ENCODE data around the gene MTMR3.

MTMR3 gene

DNA sequence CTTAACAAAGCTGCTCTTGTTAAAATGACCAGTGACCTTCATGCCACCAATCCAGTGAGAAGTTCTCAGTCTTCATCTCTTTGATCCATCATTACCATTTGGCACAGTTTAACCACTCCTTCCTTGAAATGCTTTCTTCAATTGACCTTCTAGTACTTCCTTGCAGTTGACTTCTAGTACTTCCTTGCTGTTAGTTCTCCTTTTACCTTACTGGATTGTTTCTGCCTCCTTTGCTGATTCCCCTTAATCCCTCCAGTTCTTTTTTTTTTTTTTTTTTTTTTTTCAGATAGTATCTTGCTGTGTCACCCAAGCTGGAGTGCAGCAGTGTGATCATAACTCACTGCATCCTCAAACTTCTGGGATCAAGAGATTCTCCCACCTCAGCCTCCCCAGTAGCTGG lies 131.3 kb downstream of the MTMR3 start:
- H3K4me3 ChIP-seq, result no peak overlapping the region
- DNase-seq (ENCODE audit: low spot score in 2 of 2), result no peak
- H3K4me1 ChIP-seq, result peaks cover 9% of the 10 kb centered on the region
- peaks cover 33% of the 10 kb centered on the region for H3K36me3 ChIP-seq (replicated peaks)
- in situ Hi-C loops (cut with MboI; ENCODE audit: low sequenced_read_pairs), result no loop called here
- H3K9me3 ChIP-seq, result no peaks in the 10 kb centered on the region
- H3K27me3 ChIP-seq (ENCODE audit: low read depth), result no peaks in the 10 kb centered on the region

GRCh38 chr22:30015229-30015797 lies 132.3 kb downstream of the MTMR3 start:
- DNase-seq (ENCODE audit: low spot score in 2 of 2), result no peak
- no peak overlapping the region for H3K4me3 ChIP-seq
- H3K9me3 ChIP-seq, result no peaks in the 10 kb centered on the region
- in situ Hi-C loops (cut with MboI; ENCODE audit: low sequenced_read_pairs), result no loop called here
- H3K36me3 ChIP-seq (replicated peaks), result peaks cover 44% of the 10 kb centered on the region
- H3K27me3 ChIP-seq (ENCODE audit: low read depth), result no peaks in the 10 kb centered on the region
- 0 out of 2 replicates have a peak, but pooled peaks cover under 1% of the 10 kb centered on the region for H3K4me1 ChIP-seq

DNA sequence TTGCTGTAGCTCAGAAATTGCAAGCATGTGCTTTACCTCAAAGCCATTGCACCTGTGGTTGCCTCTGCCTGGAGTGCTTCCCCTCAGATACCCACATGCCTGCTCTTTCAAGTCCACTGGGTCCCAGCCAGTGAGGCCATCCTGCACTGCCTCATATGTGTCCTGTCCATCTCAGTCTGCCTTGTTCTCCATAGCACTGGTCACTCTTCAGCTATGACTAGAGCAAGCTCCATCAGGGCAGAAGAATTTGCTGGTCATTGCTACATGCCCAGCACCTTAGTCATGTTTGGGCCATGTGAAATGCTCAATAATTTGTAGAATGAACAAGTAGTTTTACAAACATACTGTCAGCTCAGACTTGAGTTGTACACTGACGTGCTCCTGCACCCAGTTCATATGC lies 132.9 kb downstream of the MTMR3 start:
- H3K36me3 ChIP-seq (replicated peaks), result peaks cover 46% of the 10 kb centered on the region
- H3K27me3 ChIP-seq (ENCODE audit: low read depth), result no peaks in the 10 kb centered on the region
- no peak for DNase-seq (ENCODE audit: low spot score in 2 of 2)
- H3K4me3 ChIP-seq, result no peak overlapping the region
- H3K9me3 ChIP-seq, result no peaks in the 10 kb centered on the region
- in situ Hi-C loops (cut with MboI; ENCODE audit: low sequenced_read_pairs), result no loop called here
- no peaks in the 10 kb centered on the region for H3K4me1 ChIP-seq

DNA sequence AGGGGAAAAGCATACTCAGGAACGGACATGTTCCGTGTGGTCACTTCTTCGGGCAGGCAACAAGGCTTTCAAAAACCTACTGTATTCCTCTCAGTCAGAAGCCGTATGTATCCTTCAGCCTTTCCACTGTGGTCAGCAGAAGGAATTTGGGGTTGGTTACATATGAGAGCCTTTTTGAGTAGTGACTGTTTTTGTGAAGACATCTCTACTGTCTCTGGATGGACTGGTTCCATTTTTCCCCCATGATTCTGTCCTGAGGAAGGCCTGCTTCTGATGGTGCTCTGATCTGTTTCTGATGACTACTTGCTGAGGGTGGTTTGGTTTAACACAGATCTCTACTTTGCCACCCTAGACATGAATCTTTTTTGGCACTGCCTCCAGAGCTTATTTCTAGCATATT lies 133.6 kb downstream of the MTMR3 start:
- Histone ChIP-seq H3K36me3 (replicated peaks) (peaks cover 48% of the 10 kb centered on the region), H3K9me3 (no peaks in the 10 kb centered on the region), H3K4me1 (no peaks in the 10 kb centered on the region), H3K4me3 (no peak overlapping the region), H3K27me3 (ENCODE audit: low read depth) (no peaks in the 10 kb centered on the region)
- no peak for DNase-seq (ENCODE audit: low spot score in 2 of 2)
- in situ Hi-C loops (cut with MboI; ENCODE audit: low sequenced_read_pairs), result no loop called here

- Histone ChIP-seq H3K36me3 (replicated peaks) (peaks cover 55% of the 10 kb centered on the region), H3K4me1 (no peaks in the 10 kb centered on the region)
- DNase-seq (ENCODE audit: low spot score in 2 of 2), result no peak
These were observed 134.6 kb downstream of the MTMR3 start for GRCh38 chr22:30017375-30018223.

DNA sequence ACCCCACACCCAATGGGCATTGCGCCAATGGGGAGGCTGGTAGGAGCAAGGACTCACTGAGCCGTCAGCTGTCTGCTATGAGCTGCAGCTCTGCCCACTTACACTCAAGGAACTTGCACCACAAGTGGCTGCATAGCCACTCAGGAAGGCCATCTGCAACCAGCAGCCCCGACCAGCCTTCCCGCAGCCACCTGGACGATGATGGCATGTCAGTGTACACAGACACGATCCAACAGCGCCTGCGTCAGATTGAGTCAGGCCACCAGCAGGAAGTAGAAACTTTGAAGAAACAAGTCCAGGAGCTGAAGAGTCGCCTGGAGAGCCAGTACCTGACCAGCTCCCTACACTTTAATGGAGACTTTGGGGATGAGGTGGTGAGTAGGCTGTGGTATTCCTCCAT lies 137.5 kb downstream of the MTMR3 start:
- no peaks in the 10 kb centered on the region for H3K4me1 ChIP-seq
- H3K4me3 ChIP-seq, result no peak overlapping the region
- in situ Hi-C loops (cut with MboI; ENCODE audit: low sequenced_read_pairs), result no loop called here
- peaks cover 71% of the 10 kb centered on the region for H3K36me3 ChIP-seq (replicated peaks)
- DNase-seq (ENCODE audit: low spot score in 2 of 2), result no peak
- no peaks in the 10 kb centered on the region for H3K27me3 ChIP-seq (ENCODE audit: low read depth)
- H3K9me3 ChIP-seq, result no peaks in the 10 kb centered on the region

More at GRCh38 chr22:30017375-30018223, 134.6 kb downstream of the MTMR3 start:
- in situ Hi-C loops (cut with MboI; ENCODE audit: low sequenced_read_pairs), result no loop called here
- Histone ChIP-seq H3K4me3 (no peak overlapping the region), H3K27me3 (ENCODE audit: low read depth) (no peaks in the 10 kb centered on the region), H3K9me3 (no peaks in the 10 kb centered on the region)

GRCh38 chr22:30021338-30021737 lies 138.4 kb downstream of the MTMR3 start:
- peaks cover 73% of the 10 kb centered on the region for H3K36me3 ChIP-seq (replicated peaks)
- H3K4me3 ChIP-seq, result no peak overlapping the region
- in situ Hi-C loops (cut with MboI; ENCODE audit: low sequenced_read_pairs), result no loop called here
- no peaks in the 10 kb centered on the region for H3K4me1 ChIP-seq
- no peak for DNase-seq (ENCODE audit: low spot score in 2 of 2)
- H3K9me3 ChIP-seq, result no peaks in the 10 kb centered on the region
- H3K27me3 ChIP-seq (ENCODE audit: low read depth), result no peaks in the 10 kb centered on the region

DNA sequence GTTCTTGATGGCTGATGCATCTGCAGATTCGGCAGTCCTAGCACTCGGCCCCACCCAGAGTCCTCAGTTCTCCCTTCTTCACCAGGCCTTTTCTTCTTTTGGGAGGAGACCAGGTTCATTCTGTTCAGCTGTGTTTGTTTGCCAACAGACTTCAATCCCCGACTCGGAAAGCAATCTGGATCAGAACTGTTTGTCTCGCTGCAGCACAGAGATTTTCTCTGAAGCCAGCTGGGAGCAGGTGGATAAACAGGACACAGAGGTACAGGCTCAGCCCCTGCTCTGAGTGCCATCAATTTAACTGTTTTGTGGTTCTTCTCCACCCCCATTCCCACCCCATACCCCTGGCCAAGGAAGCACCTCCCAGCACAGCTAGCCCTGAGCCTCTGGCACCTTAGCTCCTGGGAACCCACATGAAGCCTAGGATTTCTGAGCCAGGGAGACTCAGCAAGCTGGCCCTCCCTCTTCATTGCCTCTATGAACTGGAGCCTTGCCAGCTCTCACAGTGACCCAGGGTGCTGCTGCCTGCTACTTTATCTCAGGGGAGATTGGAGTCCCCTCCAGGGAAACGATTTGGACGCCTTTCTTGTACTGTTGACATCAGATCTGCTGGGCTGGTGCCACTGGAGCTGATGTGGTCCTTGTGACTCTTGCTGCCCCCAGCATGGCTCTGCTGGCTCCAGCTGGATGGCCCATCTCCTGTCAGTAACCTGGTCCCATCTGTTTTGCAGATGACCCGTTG lies 139.1 kb downstream of the MTMR3 start:
- Histone ChIP-seq H3K4me1 (no peaks in the 10 kb centered on the region), H3K27me3 (ENCODE audit: low read depth) (no peaks in the 10 kb centered on the region), H3K36me3 (replicated peaks) (peaks cover 66% of the 10 kb centered on the region), H3K4me3 (no peak overlapping the region), H3K9me3 (no peaks in the 10 kb centered on the region)
- in situ Hi-C loops (cut with MboI; ENCODE audit: low sequenced_read_pairs), result no loop called here
- DNase-seq (ENCODE audit: low spot score in 2 of 2), result no peak

GRCh38 chr22:30023099-30023660 lies 140.2 kb downstream of the MTMR3 start:
- Histone ChIP-seq H3K9me3 (no peaks in the 10 kb centered on the region), H3K36me3 (replicated peaks) (peaks cover 55% of the 10 kb centered on the region), H3K4me1 (no peaks in the 10 kb centered on the region), H3K4me3 (no peak overlapping the region), H3K27me3 (ENCODE audit: low read depth) (no peaks in the 10 kb centered on the region)
- in situ Hi-C loops (cut with MboI; ENCODE audit: low sequenced_read_pairs), result no loop called here
- DNase-seq (ENCODE audit: low spot score in 2 of 2), result peak in 1 of 2 experiments; percentile 79

GRCh38 chr22:30024231-30024630 lies 141.3 kb downstream of the MTMR3 start:
- DNase-seq (ENCODE audit: low spot score in 2 of 2), result no peak
- Histone ChIP-seq H3K27me3 (ENCODE audit: low read depth) (no peaks in the 10 kb centered on the region), H3K4me1 (no peaks in the 10 kb centered on the region), H3K4me3 (no peak overlapping the region), H3K9me3 (no peaks in the 10 kb centered on the region), H3K36me3 (replicated peaks) (peaks cover 52% of the 10 kb centered on the region)
- in situ Hi-C loops (cut with MboI; ENCODE audit: low sequenced_read_pairs), result no loop called here

GRCh38 chr22:30025221-30025620 lies 142.2 kb downstream of the MTMR3 start:
- no peak for DNase-seq (ENCODE audit: low spot score in 2 of 2)
- H3K36me3 ChIP-seq (replicated peaks), result peaks cover 42% of the 10 kb centered on the region
- no peaks in the 10 kb centered on the region for H3K4me1 ChIP-seq
- in situ Hi-C loops (cut with MboI; ENCODE audit: low sequenced_read_pairs), result no loop called here
- no peaks in the 10 kb centered on the region for H3K9me3 ChIP-seq
- no peak overlapping the region for H3K4me3 ChIP-seq
- H3K27me3 ChIP-seq (ENCODE audit: low read depth), result no peaks in the 10 kb centered on the region

DNA sequence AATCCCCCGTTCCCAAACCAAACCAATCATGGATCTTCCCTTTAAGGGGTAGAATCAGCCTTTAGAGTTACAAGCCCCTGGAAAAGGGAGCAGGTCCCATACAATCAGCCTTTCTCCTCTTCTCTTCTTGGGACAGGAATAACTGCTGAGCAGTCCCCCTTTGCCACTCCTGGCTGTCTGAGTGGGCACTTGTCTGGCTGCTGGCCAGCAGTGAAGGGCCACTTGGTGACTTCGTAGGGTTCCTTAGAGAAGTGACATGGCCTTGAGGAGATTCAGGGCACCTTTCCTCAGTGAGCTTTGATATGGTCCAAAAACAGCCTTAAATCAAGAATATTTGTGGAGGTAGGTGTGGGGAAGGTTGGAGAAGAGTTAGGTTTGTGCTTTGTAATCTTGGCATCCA lies 143.8 kb downstream of the MTMR3 start:
- Histone ChIP-seq H3K27me3 (ENCODE audit: low read depth) (no peaks in the 10 kb centered on the region), H3K9me3 (no peaks in the 10 kb centered on the region)

GRCh38 chr22:30027169-30027568 lies 144.2 kb downstream of the MTMR3 start:
- H3K36me3 ChIP-seq (replicated peaks), result peaks cover 32% of the 10 kb centered on the region
- no peaks in the 10 kb centered on the region for H3K4me1 ChIP-seq
- H3K9me3 ChIP-seq, result no peaks in the 10 kb centered on the region
- no peak overlapping the region for H3K4me3 ChIP-seq
- in situ Hi-C loops (cut with MboI; ENCODE audit: low sequenced_read_pairs), result no loop called here
- no peak for DNase-seq (ENCODE audit: low spot score in 2 of 2)
- H3K27me3 ChIP-seq (ENCODE audit: low read depth), result no peaks in the 10 kb centered on the region

More for the DNA sequence above, 143.8 kb downstream of the MTMR3 start:
- H3K4me3 ChIP-seq, result no peak overlapping the region
- H3K36me3 ChIP-seq (replicated peaks), result peaks cover 35% of the 10 kb centered on the region
- H3K4me1 ChIP-seq, result no peaks in the 10 kb centered on the region
- DNase-seq (ENCODE audit: low spot score in 2 of 2), result no peak
- in situ Hi-C loops (cut with MboI; ENCODE audit: low sequenced_read_pairs), result no loop called here

DNA sequence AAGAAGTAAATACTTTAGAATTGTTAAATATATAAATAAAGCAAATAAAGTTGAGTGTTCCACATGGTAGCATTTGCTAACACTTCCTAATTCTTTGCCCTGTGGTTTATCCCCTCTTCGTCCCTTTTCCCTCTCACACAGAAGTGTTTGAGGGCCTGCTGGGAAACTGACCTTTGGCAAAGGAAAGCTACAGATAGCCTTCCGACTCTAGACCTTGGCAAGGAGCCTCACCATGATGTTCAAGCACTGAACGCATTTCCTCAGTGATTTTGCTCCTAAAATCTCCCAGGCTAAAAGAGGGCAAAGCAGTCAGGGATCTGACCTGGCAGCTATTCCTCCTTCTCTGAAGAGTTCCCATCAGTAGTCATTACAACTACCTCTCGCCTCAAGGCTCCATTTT lies 144.8 kb downstream of the MTMR3 start:
- Histone ChIP-seq H3K27me3 (ENCODE audit: low read depth) (no peaks in the 10 kb centered on the region), H3K4me1 (no peaks in the 10 kb centered on the region), H3K36me3 (replicated peaks) (peaks cover 26% of the 10 kb centered on the region), H3K4me3 (no peak overlapping the region), H3K9me3 (no peaks in the 10 kb centered on the region)
- DNase-seq (ENCODE audit: low spot score in 2 of 2), result no peak
- in situ Hi-C loops (cut with MboI; ENCODE audit: low sequenced_read_pairs), result no loop called here
